ENCODE results near the gene THSD7B.

The THSD7B gene

DNA sequence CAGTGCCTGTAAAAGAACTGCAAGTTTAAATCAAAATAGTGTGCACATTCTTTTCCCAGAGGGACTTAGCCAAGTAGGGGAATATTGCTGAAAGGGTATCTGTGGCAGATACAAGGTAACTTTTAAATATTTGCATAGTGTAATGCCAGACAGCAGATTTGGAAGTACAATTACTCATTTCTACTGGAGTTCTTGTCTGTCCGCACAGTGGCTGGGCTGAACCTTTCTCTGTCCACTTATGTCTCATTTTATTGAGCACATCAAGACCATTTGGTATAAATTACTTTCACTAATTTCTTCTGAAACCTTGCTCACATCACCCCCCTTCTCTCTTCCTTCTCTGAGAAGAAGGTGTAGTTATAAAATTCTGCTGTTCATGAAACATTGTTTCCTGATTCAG is 271.3 kb downstream of the THSD7B start:
- H3K36me3 ChIP-seq (ENCODE audit: insufficient read depth), result no peaks in the 10 kb centered on the region
- no peak overlapping the region for H3K9ac ChIP-seq
- no peaks in the 10 kb centered on the region for H4K20me1 ChIP-seq (ENCODE audit: insufficient read depth)
- no peaks in the 10 kb centered on the region for H3K27me3 ChIP-seq (ENCODE audit: insufficient read depth, low read depth)
- no peaks in the 10 kb centered on the region for H3K4me1 ChIP-seq (ENCODE audit: low read depth, poor library complexity, severe bottlenecking)
- no peak overlapping the region for H2AFZ ChIP-seq (ENCODE audit: low read depth)
- H3K4me2 ChIP-seq, result no peak overlapping the region
- H3K4me3 ChIP-seq (IDR thresholded peaks at IDR 0.05; ENCODE audit: insufficient read depth, low read depth, low read length), result no peak overlapping the region
- no peak overlapping the region for H3K27ac ChIP-seq
- TF ChIP-seq, protein P1, sequence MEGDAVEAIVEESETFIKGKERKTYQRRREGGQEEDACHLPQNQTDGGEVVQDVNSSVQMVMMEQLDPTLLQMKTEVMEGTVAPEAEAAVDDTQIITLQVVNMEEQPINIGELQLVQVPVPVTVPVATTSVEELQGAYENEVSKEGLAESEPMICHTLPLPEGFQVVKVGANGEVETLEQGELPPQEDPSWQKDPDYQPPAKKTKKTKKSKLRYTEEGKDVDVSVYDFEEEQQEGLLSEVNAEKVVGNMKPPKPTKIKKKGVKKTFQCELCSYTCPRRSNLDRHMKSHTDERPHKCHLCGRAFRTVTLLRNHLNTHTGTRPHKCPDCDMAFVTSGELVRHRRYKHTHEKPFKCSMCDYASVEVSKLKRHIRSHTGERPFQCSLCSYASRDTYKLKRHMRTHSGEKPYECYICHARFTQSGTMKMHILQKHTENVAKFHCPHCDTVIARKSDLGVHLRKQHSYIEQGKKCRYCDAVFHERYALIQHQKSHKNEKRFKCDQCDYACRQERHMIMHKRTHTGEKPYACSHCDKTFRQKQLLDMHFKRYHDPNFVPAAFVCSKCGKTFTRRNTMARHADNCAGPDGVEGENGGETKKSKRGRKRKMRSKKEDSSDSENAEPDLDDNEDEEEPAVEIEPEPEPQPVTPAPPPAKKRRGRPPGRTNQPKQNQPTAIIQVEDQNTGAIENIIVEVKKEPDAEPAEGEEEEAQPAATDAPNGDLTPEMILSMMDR (conservative IDR thresholded peaks at IDR 0.05; ENCODE audit: low read depth, low read length), result no peak
- H3K79me2 ChIP-seq (ENCODE audit: insufficient read depth, low read depth), result no peaks in the 10 kb centered on the region

- H4K20me1 ChIP-seq (ENCODE audit: insufficient read depth), result no peaks in the 10 kb centered on the region
- no peak overlapping the region for H3K27ac ChIP-seq
- no peaks in the 10 kb centered on the region for H3K79me2 ChIP-seq (ENCODE audit: insufficient read depth, low read depth)
These were observed 274.3 kb downstream of the THSD7B start for GRCh38 chr2:137039482-137040152.

GRCh38 chr2:137047369-137047768 is 282.0 kb downstream of the THSD7B start:
- Histone ChIP-seq H3K36me3 (ENCODE audit: insufficient read depth) (no peaks in the 10 kb centered on the region), H3K4me1 (ENCODE audit: low read depth, poor library complexity, severe bottlenecking) (no peaks in the 10 kb centered on the region), H3K27ac (no peak overlapping the region), H3K9ac (no peak overlapping the region), H4K20me1 (ENCODE audit: insufficient read depth) (no peaks in the 10 kb centered on the region), H3K4me2 (no peak overlapping the region), H3K4me3 (IDR thresholded peaks at IDR 0.05; ENCODE audit: insufficient read depth, low read depth, low read length) (no peak overlapping the region), H2AFZ (ENCODE audit: low read depth) (no peak overlapping the region), H3K79me2 (ENCODE audit: insufficient read depth, low read depth) (no peaks in the 10 kb centered on the region), H3K27me3 (ENCODE audit: insufficient read depth, low read depth) (no peaks in the 10 kb centered on the region)
- TF ChIP-seq, protein P1 (conservative IDR thresholded peaks at IDR 0.05; ENCODE audit: low read depth, low read length), result no peak

More at GRCh38 chr2:137039482-137040152, 274.3 kb downstream of the THSD7B start:
- no peaks in the 10 kb centered on the region for H3K27me3 ChIP-seq (ENCODE audit: insufficient read depth, low read depth)
- TF ChIP-seq, protein P1 (conservative IDR thresholded peaks at IDR 0.05; ENCODE audit: low read depth, low read length), result no peak
- H2AFZ ChIP-seq (ENCODE audit: low read depth), result no peak overlapping the region
- no peak overlapping the region for H3K4me2 ChIP-seq
- no peaks in the 10 kb centered on the region for H3K4me1 ChIP-seq (ENCODE audit: low read depth, poor library complexity, severe bottlenecking)
- H3K4me3 ChIP-seq (IDR thresholded peaks at IDR 0.05; ENCODE audit: insufficient read depth, low read depth, low read length), result no peak overlapping the region
- H3K9ac ChIP-seq, result no peak overlapping the region
- no peaks in the 10 kb centered on the region for H3K36me3 ChIP-seq (ENCODE audit: insufficient read depth)

DNA sequence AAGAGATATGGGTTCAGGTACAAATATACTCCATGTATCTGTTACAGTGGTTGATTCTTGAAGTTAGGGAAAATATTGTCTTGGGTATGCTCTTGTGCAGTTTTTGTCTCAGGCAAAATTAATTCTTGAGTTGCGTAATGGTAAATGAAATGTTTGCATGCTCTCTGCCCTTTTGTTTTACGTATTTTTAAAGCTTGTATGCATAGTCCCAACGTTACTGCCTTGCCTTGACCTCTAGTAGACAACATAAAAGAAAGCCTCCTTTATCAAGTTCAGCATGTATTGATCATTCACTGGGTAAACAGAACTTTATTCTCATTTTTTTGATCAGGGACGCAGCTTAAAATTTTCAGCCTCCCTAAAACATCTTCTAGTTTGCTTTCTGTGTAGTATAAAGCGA is 283.1 kb downstream of the THSD7B start:
- no peaks in the 10 kb centered on the region for H4K20me1 ChIP-seq (ENCODE audit: insufficient read depth)
- no peaks in the 10 kb centered on the region for H3K79me2 ChIP-seq (ENCODE audit: insufficient read depth, low read depth)
- no peak overlapping the region for H3K9ac ChIP-seq
- no peak overlapping the region for H3K27ac ChIP-seq
- no peaks in the 10 kb centered on the region for H3K4me1 ChIP-seq (ENCODE audit: low read depth, poor library complexity, severe bottlenecking)
- H3K4me2 ChIP-seq, result no peak overlapping the region
- TF ChIP-seq, protein P1 (conservative IDR thresholded peaks at IDR 0.05; ENCODE audit: low read depth, low read length), result no peak
- no peaks in the 10 kb centered on the region for H3K27me3 ChIP-seq (ENCODE audit: insufficient read depth, low read depth)
- no peak overlapping the region for H2AFZ ChIP-seq (ENCODE audit: low read depth)
- no peaks in the 10 kb centered on the region for H3K36me3 ChIP-seq (ENCODE audit: insufficient read depth)
- no peak overlapping the region for H3K4me3 ChIP-seq (IDR thresholded peaks at IDR 0.05; ENCODE audit: insufficient read depth, low read depth, low read length)

All from KMS-11 (cell line).